HepG2 (cell line): ENCODE data around the gene EIF3A. TPM values are rescaled to one million over a fixed set of nuclear protein-coding genes. Genes with fewer than 3 reads are reported as not detected.

Experiments
- ATAD3A ChIP-seq: sonication (generic); formaldehyde crosslinking; IDR thresholded peaks from 2 replicates; pipeline ENCODE4 v1.4.0; 2020; ENCODE audit warnings: missing genetic modification reagents
- CBX2 ChIP-seq, 2 experiments: fragments of 200-600 bp in 1 of 2; sonication (generic); formaldehyde crosslinking in 1 of 2; IDR thresholded peaks; 2 replicates each; pipeline versions ENCODE4 v1.7.0 to v1.8.1; 2018 to 2022; ENCODE audit warnings: low read depth in 2 of 2, low read length in 1 of 2, mild to moderate bottlenecking in 1 of 2, missing genetic modification reagents in 1 of 2
- CC2D1A ChIP-seq: sonication (generic); formaldehyde crosslinking; IDR thresholded peaks from 2 replicates; pipeline ENCODE4 v1.8.1; 2023; ENCODE audit warnings: mild to moderate bottlenecking, missing genetic modification reagents
- CEBPB ChIP-seq: IDR thresholded peaks from 2 replicates; pipeline ENCODE4 v1.6.1; 2011; ENCODE audit warnings: low read depth, low read length, improper control_type of control experiment, borderline replicate concordance
- CHD4 ChIP-seq: fragments of 200-600 bp; sonication (generic); IDR thresholded peaks from 2 replicates; pipeline ENCODE4 v1.7.0; 2017; ENCODE audit warnings: mild to moderate bottlenecking, low read length, borderline replicate concordance
- FOXK1 ChIP-seq: sonication (generic); formaldehyde crosslinking; IDR thresholded peaks from 2 replicates; pipeline ENCODE4 v1.4.0; 2020; ENCODE audit warnings: low read depth, missing genetic modification reagents, borderline replicate concordance
- HOXA3 ChIP-seq: sonication (generic); formaldehyde crosslinking; IDR thresholded peaks from 2 replicates; pipeline ENCODE4 v1.5.0; 2020; ENCODE audit warnings: missing genetic modification reagents
- KDM1A ChIP-seq: IDR thresholded peaks from 2 replicates; pipeline ENCODE4 v1.6.1; 2016; ENCODE audit warnings: missing compliant biosample characterization
- MIER2 ChIP-seq: IDR thresholded peaks from 2 replicates; pipeline ENCODE4 v1.6.1; 2016; ENCODE audit warnings: missing biosample characterization, missing genetic modification reagents
- NCOA2 ChIP-seq: sonication (generic); formaldehyde crosslinking; IDR thresholded peaks from 2 replicates; pipeline ENCODE4 v1.8.0; 2022; ENCODE audit warnings: inconsistent platforms
- NFE2L1 ChIP-seq: sonication (generic); formaldehyde crosslinking; IDR thresholded peaks from 2 replicates; pipeline ENCODE4 v1.4.0; 2020; ENCODE audit warnings: missing genetic modification reagents, mild to moderate bottlenecking, borderline replicate concordance
- POLR2AphosphoS2 ChIP-seq: IDR thresholded peaks from 2 replicates; pipeline ENCODE4 v1.6.1; 2011; ENCODE audit warnings: low read depth, low read length, improper control_type of control experiment
- SMAD3 ChIP-seq: sonication (generic); formaldehyde crosslinking; IDR thresholded peaks from 2 replicates; pipeline ENCODE4 v1.4.0; 2020; ENCODE audit warnings: missing genetic modification reagents
- SP140L ChIP-seq: sonication (generic); formaldehyde crosslinking; IDR thresholded peaks from 2 replicates; pipeline ENCODE4 v1.4.0; 2020; ENCODE audit warnings: missing genetic modification reagents, borderline replicate concordance
- TCF12 ChIP-seq, 2 experiments: fragments of 450-650 bp in 1 of 2; sonication (generic) in 1 of 2; formaldehyde crosslinking in 1 of 2; IDR thresholded peaks; 2 replicates each; pipeline versions ENCODE4 v1.6.1 to v1.8.0; 2017 to 2022; ENCODE audit warnings: antibody characterized with exemption in 1 of 2, mild to moderate bottlenecking in 1 of 2, missing genetic modification reagents in 1 of 2, moderate library complexity in 1 of 2
- ZFP36 ChIP-seq: fragments of 150-350 bp; IDR thresholded peaks from 2 replicates; pipeline ENCODE4 v1.6.1; 2018; ENCODE audit warnings: borderline replicate concordance, low read length, low read depth; ENCODE audit not compliant: partially characterized antibody
- ZNF337 ChIP-seq: sonication (generic); formaldehyde crosslinking; IDR thresholded peaks from 2 replicates; pipeline ENCODE4 v1.5.1; 2020; ENCODE audit warnings: missing genetic modification reagents, low read depth, mild to moderate bottlenecking, borderline replicate concordance
- ZNF367 ChIP-seq: sonication (generic); formaldehyde crosslinking; IDR thresholded peaks from 2 replicates; pipeline ENCODE4 v1.4.0; 2020; ENCODE audit warnings: missing genetic modification reagents, borderline replicate concordance
- ZNF572 ChIP-seq: sonication (generic); formaldehyde crosslinking; IDR thresholded peaks from 2 replicates; pipeline ENCODE4 v1.5.1; 2020; ENCODE audit warnings: mild to moderate bottlenecking, missing genetic modification reagents
- ZNF674 ChIP-seq: sonication (generic); formaldehyde crosslinking; IDR thresholded peaks from 2 replicates; pipeline ENCODE4 v1.5.0; 2020; ENCODE audit warnings: low read depth, mild to moderate bottlenecking, missing genetic modification reagents
- polyA plus RNA-seq, 8 experiments: library from polyadenylated mRNA; depleted of rRNA in 3 of 8; stranded (reverse) in 7 of 8; unstranded in 1 of 8; fragments of >200 nt; fragmentation: Illumina TruSeq in 4 of 8; extraction: Trizol in 4 of 8; gene quantifications; 2 replicates each; pipeline versions ENCODE4 v1.2.1 to v1.2.3, GENCODE V29; 2011 to 2016; ENCODE audit warnings: low read depth in 4 of 8, missing spikeins in 1 of 8, mixed read lengths in 1 of 8; ENCODE audit not compliant: insufficient read depth in 1 of 8
- total RNA-seq, 5 experiments: library from RNA; depleted of rRNA; stranded (reverse); fragments of >200 nt; fragmentation: Illumina TruSeq; extraction: Trizol; gene quantifications; 2 replicates each; pipeline ENCODE4 v1.2.3, GENCODE V29; 2016; ENCODE audit warnings: low read depth in 1 of 5
- TF ChIP-seq, protein P1 (sequence below): sonication (generic); formaldehyde crosslinking; IDR thresholded peaks from 2 replicates; pipeline ENCODE4 v1.4.0; 2020; ENCODE audit warnings: missing genetic modification reagents
- TF ChIP-seq, protein P2 (sequence below): sonication (generic); formaldehyde crosslinking; IDR thresholded peaks from 2 replicates; pipeline ENCODE4 v1.8.1; 2023; ENCODE audit warnings: missing genetic modification reagents, inconsistent platforms, borderline replicate concordance
- TF ChIP-seq, protein P3 (sequence below): sonication (generic); formaldehyde crosslinking; IDR thresholded peaks from 2 replicates; pipeline ENCODE4 v1.5.1; 2020; ENCODE audit warnings: missing genetic modification reagents, mild to moderate bottlenecking, borderline replicate concordance

The EIF3A gene
- total and polyA plus RNA-seq, 2 of the 13 experiments (the other 11 are each of a cell fraction or from before 2014, with no cell fraction given) = 25.6 to 117 TPM

DNA sequence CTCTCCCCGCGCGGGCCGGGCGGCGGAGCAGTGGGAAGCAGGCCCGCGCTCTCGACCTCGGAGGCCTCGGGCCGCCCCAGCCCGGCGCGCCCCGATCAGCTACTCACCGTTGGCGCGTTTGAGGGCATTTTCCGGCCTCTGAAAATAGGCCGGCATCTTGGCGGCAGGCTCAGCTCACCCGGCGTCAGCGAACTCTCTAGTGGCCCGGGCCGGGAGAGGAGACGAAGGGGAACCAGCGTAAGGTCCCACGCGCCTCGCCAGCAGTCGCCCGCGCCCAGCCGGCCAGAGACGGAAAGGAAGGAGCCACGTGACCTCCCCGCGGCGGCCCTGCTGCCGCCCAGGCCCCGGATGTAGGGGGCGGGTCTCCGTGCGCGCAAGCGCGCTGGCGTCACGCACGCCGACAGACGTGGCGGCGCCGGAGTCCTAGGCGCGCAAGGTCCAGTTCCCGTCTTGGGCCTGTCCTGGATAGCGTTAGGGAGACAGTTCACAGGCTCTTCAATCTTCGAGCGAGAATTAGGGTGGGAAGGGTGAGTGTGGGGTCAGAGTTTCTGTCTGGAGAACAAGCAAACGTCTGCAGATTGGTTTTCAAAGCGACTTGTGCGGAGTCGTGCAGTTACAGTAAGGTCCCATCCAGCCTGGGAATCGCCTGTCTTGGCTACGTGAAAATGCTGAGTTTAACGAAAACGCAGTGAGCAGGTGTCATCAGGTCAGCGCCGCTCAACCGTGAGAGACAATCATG lies at the start of gene EIF3A (continued):
- TF ChIP-seq CEBPB (no peak), ZNF674 (CRISPR knock-in tag) (0 out of 2 replicates have a peak, but pooled peaks have one; percentile 35), ZNF337 (0 out of 2 replicates have a peak, but pooled peaks have one; percentile 52), SMAD3 (CRISPR knock-in tag) (peak; percentile 76), ZNF367 (no peak; the same call in 1 of the 2 replicates), CBX2 (IDR thresholded peaks at IDR 0.05; ENCODE audit: low read depth, low read length) (no peak), CBX2 (CRISPR knock-in tag; IDR thresholded peaks at IDR 0.05; ENCODE audit: low read depth) (peak; percentile 87; the same call in 1 of the 2 replicates), HOXA3 (CRISPR knock-in tag) (peak; percentile 78; the same call in 1 of the 2 replicates), TCF12 (IDR thresholded peaks at IDR 0.05) (no peak), TCF12 (CRISPR knock-in tag; IDR thresholded peaks at IDR 0.05) (0 out of 2 replicates have a peak, but pooled peaks have one; percentile 18), NCOA2 (peak; percentile 48), ATAD3A (CRISPR knock-in tag) (no peak), KDM1A (CRISPR knock-in tag) (no peak), CC2D1A (peak; percentile 77; the same call in 1 of the 2 replicates), POLR2AphosphoS2 (no peak; the same call in 1 of the 2 replicates), CHD4 (no peak), ZNF572 (CRISPR knock-in tag) (no peak; the same call in 1 of the 2 replicates), ZFP36 (no peak), FOXK1 (CRISPR knock-in tag) (peak; percentile 59; the same call in 1 of the 2 replicates), MIER2 (no peak), SP140L (CRISPR knock-in tag) (peak; percentile 59; the same call in 1 of the 2 replicates), NFE2L1 (CRISPR knock-in tag) (no peak; the same call in 1 of the 2 replicates)
- TF ChIP-seq, protein P1, sequence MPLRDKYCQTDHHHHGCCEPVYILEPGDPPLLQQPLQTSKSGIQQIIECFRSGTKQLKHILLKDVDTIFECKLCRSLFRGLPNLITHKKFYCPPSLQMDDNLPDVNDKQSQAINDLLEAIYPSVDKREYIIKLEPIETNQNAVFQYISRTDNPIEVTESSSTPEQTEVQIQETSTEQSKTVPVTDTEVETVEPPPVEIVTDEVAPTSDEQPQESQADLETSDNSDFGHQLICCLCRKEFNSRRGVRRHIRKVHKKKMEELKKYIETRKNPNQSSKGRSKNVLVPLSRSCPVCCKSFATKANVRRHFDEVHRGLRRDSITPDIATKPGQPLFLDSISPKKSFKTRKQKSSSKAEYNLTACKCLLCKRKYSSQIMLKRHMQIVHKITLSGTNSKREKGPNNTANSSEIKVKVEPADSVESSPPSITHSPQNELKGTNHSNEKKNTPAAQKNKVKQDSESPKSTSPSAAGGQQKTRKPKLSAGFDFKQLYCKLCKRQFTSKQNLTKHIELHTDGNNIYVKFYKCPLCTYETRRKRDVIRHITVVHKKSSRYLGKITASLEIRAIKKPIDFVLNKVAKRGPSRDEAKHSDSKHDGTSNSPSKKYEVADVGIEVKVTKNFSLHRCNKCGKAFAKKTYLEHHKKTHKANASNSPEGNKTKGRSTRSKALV (CRISPR knock-in tag) = no peak
- TF ChIP-seq, protein P2, sequence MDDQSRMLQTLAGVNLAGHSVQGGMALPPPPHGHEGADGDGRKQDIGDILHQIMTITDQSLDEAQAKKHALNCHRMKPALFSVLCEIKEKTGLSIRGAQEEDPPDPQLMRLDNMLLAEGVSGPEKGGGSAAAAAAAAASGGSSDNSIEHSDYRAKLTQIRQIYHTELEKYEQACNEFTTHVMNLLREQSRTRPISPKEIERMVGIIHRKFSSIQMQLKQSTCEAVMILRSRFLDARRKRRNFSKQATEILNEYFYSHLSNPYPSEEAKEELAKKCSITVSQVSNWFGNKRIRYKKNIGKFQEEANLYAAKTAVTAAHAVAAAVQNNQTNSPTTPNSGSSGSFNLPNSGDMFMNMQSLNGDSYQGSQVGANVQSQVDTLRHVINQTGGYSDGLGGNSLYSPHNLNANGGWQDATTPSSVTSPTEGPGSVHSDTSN (CRISPR knock-in tag) = no peak; the same call in 1 of the 2 replicates
- TF ChIP-seq, protein P3, sequence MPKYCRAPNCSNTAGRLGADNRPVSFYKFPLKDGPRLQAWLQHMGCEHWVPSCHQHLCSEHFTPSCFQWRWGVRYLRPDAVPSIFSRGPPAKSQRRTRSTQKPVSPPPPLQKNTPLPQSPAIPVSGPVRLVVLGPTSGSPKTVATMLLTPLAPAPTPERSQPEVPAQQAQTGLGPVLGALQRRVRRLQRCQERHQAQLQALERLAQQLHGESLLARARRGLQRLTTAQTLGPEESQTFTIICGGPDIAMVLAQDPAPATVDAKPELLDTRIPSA = no peak; the same call in 1 of the 2 replicates
